ENCODE measurements around the gene DTNBP1. TPM values are rescaled to one million over a fixed set of nuclear protein-coding genes. Genes with fewer than 3 reads are reported as not detected.

DTNBP1 gene
- polyA plus RNA-seq, 1 experiment, result 19.1 TPM

GRCh38 chr6:15523679-15524630 is 138.9 kb downstream of the DTNBP1 start:
- CTCF ChIA-PET, result interaction anchor here (1.2 kb wide), 1 partner anchor 10 kb away, joined by 5 read pairs; no protein-coding TSS in a partner anchor

GRCh38 chr6:15522856-15523529 is 139.8 kb downstream of the DTNBP1 start:
- no peaks in the 10 kb centered on the region for H3K27me3 ChIP-seq (ENCODE audit: control insufficient read depth, insufficient read depth, low read length)
- no peak for DNase-seq (ENCODE audit: low read depth)
- TF ChIP-seq CTCF (IDR thresholded peaks at IDR 0.05; ENCODE audit: insufficient read depth, low read depth, low read length), result no peak
- no peak overlapping the region for H3K4me3 ChIP-seq (ENCODE audit: low read depth, low read length)
- peaks cover 23% of the 10 kb centered on the region for H3K36me3 ChIP-seq (ENCODE audit: control insufficient read depth, insufficient read depth, low read length)
- CTCF ChIA-PET, result interaction anchor here (0.6 kb wide), 1 partner anchor 15 kb away, joined by 3 read pairs; no protein-coding TSS in a partner anchor
- POLR2A ChIA-PET, result no interaction called here

More at GRCh38 chr6:15523679-15524630, 138.9 kb downstream of the DTNBP1 start:
- Histone ChIP-seq H3K36me3 (ENCODE audit: control insufficient read depth, insufficient read depth, low read length) (peaks cover 19% of the 10 kb centered on the region), H3K27me3 (ENCODE audit: control insufficient read depth, insufficient read depth, low read length) (no peaks in the 10 kb centered on the region), H3K4me3 (ENCODE audit: low read depth, low read length) (no peak overlapping the region)
- TF ChIP-seq CTCF (IDR thresholded peaks at IDR 0.05; ENCODE audit: insufficient read depth, low read depth, low read length), result no peak
- POLR2A ChIA-PET, result no interaction called here
- DNase-seq (ENCODE audit: low read depth), result no peak

GRCh38 chr6:15522427-15522826 is 140.4 kb downstream of the DTNBP1 start:
- POLR2A ChIA-PET, result no interaction called here
- no peaks in the 10 kb centered on the region for H3K27me3 ChIP-seq (ENCODE audit: control insufficient read depth, insufficient read depth, low read length)
- DNase-seq (ENCODE audit: low read depth), result no peak
- no peak for TF ChIP-seq CTCF (IDR thresholded peaks at IDR 0.05; ENCODE audit: insufficient read depth, low read depth, low read length)
- H3K36me3 ChIP-seq (ENCODE audit: control insufficient read depth, insufficient read depth, low read length), result peaks cover 27% of the 10 kb centered on the region
- CTCF ChIA-PET, result interaction anchor here (0.6 kb wide), 1 partner anchor 16 kb away, joined by 3 read pairs; no protein-coding TSS in a partner anchor
- no peak overlapping the region for H3K4me3 ChIP-seq (ENCODE audit: low read depth, low read length)

- POLR2A ChIA-PET, result no interaction called here
- TF ChIP-seq CTCF (IDR thresholded peaks at IDR 0.05; ENCODE audit: insufficient read depth, low read depth, low read length), result no peak
- CTCF ChIA-PET, result interaction anchor here (0.6 kb wide), 1 partner anchor 16 kb away, joined by 3 read pairs; no protein-coding TSS in a partner anchor
- Histone ChIP-seq H3K4me3 (ENCODE audit: low read depth, low read length) (no peak overlapping the region), H3K36me3 (ENCODE audit: control insufficient read depth, insufficient read depth, low read length) (peaks cover 30% of the 10 kb centered on the region), H3K27me3 (ENCODE audit: control insufficient read depth, insufficient read depth, low read length) (no peaks in the 10 kb centered on the region)
- no peak for DNase-seq (ENCODE audit: low read depth)
Measured at GRCh38 chr6:15522026-15522425, 140.8 kb downstream of the DTNBP1 start.

GRCh38 chr6:15521582-15521981 is 141.2 kb downstream of the DTNBP1 start:
- H3K36me3 ChIP-seq (ENCODE audit: control insufficient read depth, insufficient read depth, low read length), result peaks cover 33% of the 10 kb centered on the region
- no peaks in the 10 kb centered on the region for H3K27me3 ChIP-seq (ENCODE audit: control insufficient read depth, insufficient read depth, low read length)
- no peak overlapping the region for H3K4me3 ChIP-seq (ENCODE audit: low read depth, low read length)
- ChIA-PET CTCF (no interaction called here), POLR2A (no interaction called here)
- no peak for DNase-seq (ENCODE audit: low read depth)
- TF ChIP-seq CTCF (IDR thresholded peaks at IDR 0.05; ENCODE audit: insufficient read depth, low read depth, low read length), result no peak

Data from BJ (cell line).